Activated effector memory CD4-positive, alpha-beta T cell treated with Interleukin-2 at 50 U/mL for 16 hours (primary cell): Measurements from ENCODE around the gene CYP26B1.

Source experiments
- DNase-seq: peaks from one replicate; pipeline ENCODE4 v3.0.0-alpha.2; 2020

The CYP26B1 gene

GRCh38 chr2:72127401-72128058, 20.1 kb downstream of the CYP26B1 start:
- DNase-seq = no peak

- DNase-seq = no peak
These were observed 21.2 kb downstream of the CYP26B1 start for GRCh38 chr2:72126186-72127100.

GRCh38 chr2:72124376-72124775, 23.3 kb downstream of the CYP26B1 start:
- no peak for DNase-seq

- no peak for DNase-seq
These were observed 26.5 kb downstream of the CYP26B1 start for GRCh38 chr2:72121153-72121552.

GRCh38 chr2:72118951-72119350, 28.7 kb downstream of the CYP26B1 start:
- DNase-seq = no peak

- DNase-seq = no peak
These were observed 29.3 kb downstream of the CYP26B1 start for GRCh38 chr2:72118386-72118785.

- no peak for DNase-seq
These were observed 29.9 kb downstream of the CYP26B1 start for GRCh38 chr2:72117718-72118117.

- no peak for DNase-seq
These were observed 30.6 kb downstream of the CYP26B1 start for GRCh38 chr2:72117029-72117428.

- DNase-seq = no peak
These were observed 31.6 kb downstream of the CYP26B1 start for GRCh38 chr2:72116081-72116533.

- no peak for DNase-seq
These were observed 32.3 kb downstream of the CYP26B1 start for GRCh38 chr2:72115110-72116080.

- no peak for DNase-seq
These were observed 33.0 kb downstream of the CYP26B1 start for GRCh38 chr2:72114693-72115051.

GRCh38 chr2:72113847-72114692, 33.6 kb downstream of the CYP26B1 start:
- no peak for DNase-seq

GRCh38 chr2:72112981-72113846, 34.4 kb downstream of the CYP26B1 start:
- no peak for DNase-seq

- DNase-seq = no peak
These were observed 35.3 kb downstream of the CYP26B1 start for GRCh38 chr2:72112401-72112800.

- no peak for DNase-seq
These were observed 36.6 kb downstream of the CYP26B1 start for GRCh38 chr2:72111061-72111460.

GRCh38 chr2:72109904-72110303, 37.8 kb downstream of the CYP26B1 start:
- DNase-seq = no peak

GRCh38 chr2:72109291-72109690, 38.4 kb downstream of the CYP26B1 start:
- DNase-seq = no peak

- DNase-seq = no peak
These were observed 39.5 kb downstream of the CYP26B1 start for GRCh38 chr2:72108121-72108520.

- DNase-seq = no peak
These were observed 40.7 kb downstream of the CYP26B1 start for GRCh38 chr2:72106978-72107377.

GRCh38 chr2:72104821-72105588, 42.7 kb downstream of the CYP26B1 start:
- DNase-seq = no peak
